Right lobe of liver (tissue), 4 donors: ENCODE results near the gene FBXO10.

Experiments
- POLR2A ChIP-seq: fragments of 450-650 bp; IDR thresholded peaks from one replicate; pipeline ENCODE4 v1.6.1; 2017; ENCODE audit warnings: antibody characterized with exemption, mild to moderate bottlenecking
- TF ChIP-seq, protein P1 (sequence below), 4 donors: fragments of 200-600 bp in 3 of 4; fragments of 450-650 bp in 1 of 4; IDR thresholded peaks; one replicate each; pipeline versions ENCODE4 v1.5.1 to v1.8.0; 2016 to 2022; ENCODE audit warnings: antibody characterized with exemption in 4 of 4, mild to moderate bottlenecking in 2 of 4
- donor health status: DM: no; HTN: no; CAD: no.
- donor health status: DM: no; HTN: no; CAD: no.
- donor health status: DM: no; HTN: yes; CAD: no.

DNA sequence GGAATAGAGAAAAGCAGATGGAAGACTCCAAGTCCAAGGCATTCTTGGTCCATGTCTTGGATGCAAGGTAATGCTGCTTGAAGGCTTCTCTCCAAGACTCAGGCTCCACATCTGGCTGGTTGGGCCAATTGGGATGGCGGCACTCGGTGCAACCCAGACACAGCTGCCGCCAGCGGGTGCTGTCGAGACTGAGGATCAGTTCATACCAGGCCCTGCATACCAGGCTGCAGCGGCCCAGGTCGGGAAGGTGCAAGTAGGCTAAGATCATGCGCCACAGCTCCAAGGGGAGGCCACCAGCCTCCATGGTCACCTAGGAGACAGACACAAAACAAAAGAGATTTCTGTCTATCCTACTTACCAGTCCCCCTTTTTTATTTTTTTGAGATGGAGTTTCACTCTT, 34.7 kb downstream of the FBXO10 start:
- TF ChIP-seq, protein P1, sequence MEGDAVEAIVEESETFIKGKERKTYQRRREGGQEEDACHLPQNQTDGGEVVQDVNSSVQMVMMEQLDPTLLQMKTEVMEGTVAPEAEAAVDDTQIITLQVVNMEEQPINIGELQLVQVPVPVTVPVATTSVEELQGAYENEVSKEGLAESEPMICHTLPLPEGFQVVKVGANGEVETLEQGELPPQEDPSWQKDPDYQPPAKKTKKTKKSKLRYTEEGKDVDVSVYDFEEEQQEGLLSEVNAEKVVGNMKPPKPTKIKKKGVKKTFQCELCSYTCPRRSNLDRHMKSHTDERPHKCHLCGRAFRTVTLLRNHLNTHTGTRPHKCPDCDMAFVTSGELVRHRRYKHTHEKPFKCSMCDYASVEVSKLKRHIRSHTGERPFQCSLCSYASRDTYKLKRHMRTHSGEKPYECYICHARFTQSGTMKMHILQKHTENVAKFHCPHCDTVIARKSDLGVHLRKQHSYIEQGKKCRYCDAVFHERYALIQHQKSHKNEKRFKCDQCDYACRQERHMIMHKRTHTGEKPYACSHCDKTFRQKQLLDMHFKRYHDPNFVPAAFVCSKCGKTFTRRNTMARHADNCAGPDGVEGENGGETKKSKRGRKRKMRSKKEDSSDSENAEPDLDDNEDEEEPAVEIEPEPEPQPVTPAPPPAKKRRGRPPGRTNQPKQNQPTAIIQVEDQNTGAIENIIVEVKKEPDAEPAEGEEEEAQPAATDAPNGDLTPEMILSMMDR (IDR thresholded peaks at IDR 0.05) = no peak
- TF ChIP-seq POLR2A = no peak
